Stimulated activated CD4-positive, alpha-beta T cell treated with anti-CD3 and anti-CD28 coated beads, Interleukin-12 subunit alpha, Interleukin-12 subunit beta, amount 100 ng/mL, for 48 hours (primary cell): ENCODE measurements around the gene ALOX15.
"Not testable (repeated sequence)": the region's sequence is repeated elsewhere in the genome, so short reads cannot be mapped to it uniquely, and the experiment has no call there.

ENCODE experiments used
- DNase-seq, 3 donors: peaks; one replicate each; pipeline ENCODE4 v3.0.0-alpha.2; 2020; ENCODE audit warnings: low read depth in 2 of 3, low spot score in 1 of 3

The ALOX15 gene

GRCh38 chr17:4655933-4656332 is 14.5 kb upstream of the ALOX15 start:
- not testable (repeated sequence) for DNase-seq

GRCh38 chr17:4652997-4653396 is 11.5 kb upstream of the ALOX15 start:
- no peak for DNase-seq

GRCh38 chr17:4648741-4649140 is 7.3 kb upstream of the ALOX15 start:
- DNase-seq: no peak

- DNase-seq: no peak
Measured at GRCh38 chr17:4645642-4646041, 4.2 kb upstream of the ALOX15 start.

- DNase-seq: no peak
Measured at GRCh38 chr17:4643676-4644075, 2.2 kb upstream of the ALOX15 start.

- no peak for DNase-seq
Measured at GRCh38 chr17:4642286-4642685, 808 bp upstream of the ALOX15 start.

GRCh38 chr17:4640569-4641188 is 799 bp downstream of the ALOX15 start:
- DNase-seq: not testable (repeated sequence)

GRCh38 chr17:4639301-4640059 is 2.0 kb downstream of the ALOX15 start:
- DNase-seq: peak; percentile 6 to 14 (median 12)

- not testable (repeated sequence) for DNase-seq
Measured at GRCh38 chr17:4638766-4639165, 2.7 kb downstream of the ALOX15 start.

- DNase-seq: no peak
Measured at GRCh38 chr17:4636474-4637100, 4.9 kb downstream of the ALOX15 start.

- DNase-seq: no peak
Measured at GRCh38 chr17:4635823-4636375, 5.6 kb downstream of the ALOX15 start.

GRCh38 chr17:4634976-4635375 is 6.5 kb downstream of the ALOX15 start:
- DNase-seq: no peak

GRCh38 chr17:4633643-4634042 is 7.8 kb downstream of the ALOX15 start:
- DNase-seq: no peak

GRCh38 chr17:4632581-4632920 is 8.9 kb downstream of the ALOX15 start:
- DNase-seq: no peak

- no peak for DNase-seq
Measured at GRCh38 chr17:4631836-4632580, 9.5 kb downstream of the ALOX15 start.

- no peak for DNase-seq
Measured at GRCh38 chr17:4631431-4631830, 10.0 kb downstream of the ALOX15 start.

GRCh38 chr17:4626734-4627256 is 14.7 kb downstream of the ALOX15 start:
- no peak for DNase-seq

GRCh38 chr17:4625181-4625617 is 16.3 kb downstream of the ALOX15 start:
- no peak for DNase-seq

GRCh38 chr17:4624451-4624911 is 17.0 kb downstream of the ALOX15 start:
- not testable (repeated sequence) for DNase-seq

- no peak for DNase-seq
Measured at GRCh38 chr17:4623249-4623648, 18.2 kb downstream of the ALOX15 start.

- DNase-seq: no peak
Measured at GRCh38 chr17:4622375-4622774, 19.1 kb downstream of the ALOX15 start.
